HG02588 (cell line): Measurements from ENCODE around the gene FYCO1.

Experiments used
- ATAC-seq: cut with Tn5 transposase; IDR thresholded peaks from one replicate; pipeline ENCODE4 v1.9.1; 2021; ENCODE audit warnings: mild to moderate bottlenecking, moderate library complexity; ENCODE audit not compliant: unreplicated experiment

The FYCO1 gene

GRCh38 chr3:45890405-45890804 is 105.2 kb downstream of the FYCO1 start:
- no peak for ATAC-seq

- ATAC-seq: no peak
These were observed 106.3 kb downstream of the FYCO1 start for GRCh38 chr3:45889337-45889736.

GRCh38 chr3:45887759-45888511 is 107.7 kb downstream of the FYCO1 start:
- no peak for ATAC-seq

- ATAC-seq: no peak
These were observed 108.3 kb downstream of the FYCO1 start for GRCh38 chr3:45887285-45887684.

GRCh38 chr3:45885979-45886705 is 109.5 kb downstream of the FYCO1 start, which contains the start of gene CCR9:
CCR9 (plus strand) TSS chr3:45886543; CDS start chr3:45894934, 8,391 bp downstream.
- no peak for ATAC-seq

GRCh38 chr3:45884368-45885201 is 111.0 kb downstream of the FYCO1 start:
- no peak for ATAC-seq

- no peak for ATAC-seq
These were observed 114.3 kb downstream of the FYCO1 start for GRCh38 chr3:45881078-45882022.

- ATAC-seq: no peak
These were observed 114.9 kb downstream of the FYCO1 start for GRCh38 chr3:45880725-45881077.

DNA sequence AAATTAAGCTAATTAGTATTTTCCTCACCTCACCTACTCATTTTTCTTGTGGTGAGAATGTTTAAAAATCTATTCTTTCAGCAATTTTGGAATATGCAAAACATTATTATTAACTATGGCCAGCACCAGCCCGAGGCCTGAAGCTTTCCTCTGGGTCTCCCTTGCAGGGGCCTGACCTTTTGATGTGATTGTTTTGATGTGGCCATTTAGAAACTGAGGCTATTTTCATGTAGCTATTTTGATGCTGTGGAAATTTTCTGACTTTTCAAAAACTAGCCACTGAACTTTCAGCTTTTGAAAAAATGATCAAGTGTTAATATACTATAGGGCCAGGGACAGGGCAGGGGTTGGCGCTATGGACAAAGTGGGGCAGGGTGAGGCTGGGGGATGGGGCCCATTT is 117.5 kb downstream of the FYCO1 start:
- ATAC-seq: no peak

GRCh38 chr3:45874677-45875346 is 120.8 kb downstream of the FYCO1 start:
- no peak for ATAC-seq

GRCh38 chr3:45873638-45874037 is 122.0 kb downstream of the FYCO1 start:
- no peak for ATAC-seq

DNA sequence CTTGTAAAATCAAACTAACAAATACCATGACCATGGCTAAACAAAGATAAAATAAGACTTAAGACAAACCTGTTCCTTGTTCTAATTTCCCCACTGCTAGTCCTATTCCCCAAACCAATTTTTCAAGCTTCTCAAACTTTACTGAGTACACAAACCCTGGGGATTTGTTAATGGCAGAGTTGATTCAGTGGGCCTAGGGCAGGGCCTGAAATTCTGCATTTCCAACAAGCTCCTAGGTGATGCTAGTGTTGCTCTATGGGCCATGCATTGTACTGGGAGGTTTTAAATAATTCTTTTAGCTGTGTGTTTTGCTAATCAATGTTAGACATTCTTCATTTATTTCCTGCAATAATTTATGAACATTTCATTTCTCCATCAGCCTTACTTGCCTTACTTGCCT is 122.6 kb downstream of the FYCO1 start:
- ATAC-seq: no peak

DNA sequence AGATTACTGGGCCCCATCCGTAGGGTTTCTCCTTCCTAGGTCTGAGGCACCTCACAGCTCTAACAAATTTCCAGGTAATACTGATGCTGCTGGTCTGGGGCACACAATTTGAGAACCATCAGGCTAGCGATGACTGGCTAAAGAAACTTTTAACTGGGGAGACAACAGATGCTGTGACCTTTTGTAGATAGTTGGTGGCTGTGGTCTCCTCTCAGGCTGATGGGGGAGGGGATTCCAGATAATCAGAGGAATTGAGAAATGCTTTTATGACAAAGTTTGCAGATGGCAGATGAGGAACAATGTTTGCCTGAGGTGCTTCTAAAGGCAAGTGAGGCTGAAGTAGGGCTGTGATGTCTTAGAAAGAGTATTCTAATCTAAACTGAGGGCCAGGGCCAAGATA is 123.1 kb downstream of the FYCO1 start:
- ATAC-seq: no peak

GRCh38 chr3:45871780-45872179 is 123.8 kb downstream of the FYCO1 start:
- no peak for ATAC-seq

DNA sequence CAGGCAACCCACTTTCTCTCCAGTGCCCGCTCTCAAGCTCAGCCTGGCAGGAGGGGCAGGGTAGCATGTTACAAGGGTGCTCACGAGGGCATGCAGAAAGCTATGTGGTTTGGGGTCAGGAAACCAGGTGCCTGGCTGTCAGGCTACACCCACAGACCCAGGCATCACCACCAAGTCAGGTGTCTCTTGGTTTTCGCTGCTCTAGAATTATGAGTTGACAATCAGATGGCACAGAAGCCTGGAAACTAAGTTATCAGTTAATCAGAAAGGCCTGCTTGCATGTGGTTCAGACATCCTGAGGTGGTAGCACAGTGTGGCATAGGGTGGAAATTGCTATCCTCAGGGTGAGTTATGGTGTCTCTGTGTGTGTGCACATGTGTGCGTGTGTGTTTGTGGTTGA is 125.5 kb downstream of the FYCO1 start:
- ATAC-seq: no peak

GRCh38 chr3:45869638-45870037 is 126.0 kb downstream of the FYCO1 start:
- no peak for ATAC-seq

GRCh38 chr3:45868650-45869049 is 127.0 kb downstream of the FYCO1 start:
- ATAC-seq: no peak

- ATAC-seq: no peak
These were observed 127.4 kb downstream of the FYCO1 start for GRCh38 chr3:45868213-45868612.
